NB4 (cell line): Measurements from ENCODE around the gene LRRIQ1.

ENCODE experiments used
- CTCF ChIP-seq: IDR thresholded peaks from one replicate; pipeline ENCODE4 v1.5.1; 2012; ENCODE audit warnings: low read depth, low read length
- MAX ChIP-seq: IDR thresholded peaks from 2 replicates; pipeline ENCODE4 v1.6.1; 2011; ENCODE audit warnings: low read depth, low read length

- no peak for TF ChIP-seq MAX
- TF ChIP-seq CTCF: no peak
These were observed 208.4 kb downstream of the LRRIQ1 start for GRCh38 chr12:85244561-85244960.
